ENCODE measurements around the gene PRG2.

DNA sequence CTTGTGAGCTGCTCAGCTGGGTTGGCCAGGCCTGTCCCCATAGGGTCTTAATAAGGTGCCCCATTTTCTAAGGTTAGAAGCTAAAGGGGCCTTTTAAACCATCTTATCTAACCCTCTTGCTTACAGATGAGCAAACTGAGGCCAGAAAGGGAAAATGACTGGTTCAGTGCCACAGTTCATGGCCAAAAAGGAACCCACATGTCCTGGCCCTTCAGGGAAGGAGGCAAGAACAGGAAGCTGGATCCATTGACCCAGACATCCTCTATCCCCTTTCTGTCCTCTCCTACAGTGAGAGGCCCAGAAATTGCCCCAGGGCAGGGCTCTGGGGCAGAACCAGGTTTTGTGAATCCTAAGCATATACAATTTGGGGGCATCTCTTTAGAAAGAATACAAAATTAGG lies 19.5 kb downstream of the PRG2 start:
- TF ChIP-seq CTCF (IDR thresholded peaks at IDR 0.05) (no peak), POLR2A (IDR thresholded peaks at IDR 0.05) (no peak), EP300 (IDR thresholded peaks at IDR 0.05) (no peak), POLR2AphosphoS5 (IDR thresholded peaks at IDR 0.05) (no peak)

Data from upper lobe of left lung (tissue), 4 donors.